Astrocyte of the hippocampus (primary cell): Measurements from ENCODE around the gene ANP32B.
"Not testable (repeated sequence)": the region's sequence is repeated elsewhere in the genome, so short reads cannot be mapped to it uniquely, and the experiment has no call there.

Experiments
- DNase-seq: peaks from one replicate; pipeline ENCODE4 v3.0.0; 2011; ENCODE audit warnings: low read depth, low spot score

The ANP32B gene

DNA sequence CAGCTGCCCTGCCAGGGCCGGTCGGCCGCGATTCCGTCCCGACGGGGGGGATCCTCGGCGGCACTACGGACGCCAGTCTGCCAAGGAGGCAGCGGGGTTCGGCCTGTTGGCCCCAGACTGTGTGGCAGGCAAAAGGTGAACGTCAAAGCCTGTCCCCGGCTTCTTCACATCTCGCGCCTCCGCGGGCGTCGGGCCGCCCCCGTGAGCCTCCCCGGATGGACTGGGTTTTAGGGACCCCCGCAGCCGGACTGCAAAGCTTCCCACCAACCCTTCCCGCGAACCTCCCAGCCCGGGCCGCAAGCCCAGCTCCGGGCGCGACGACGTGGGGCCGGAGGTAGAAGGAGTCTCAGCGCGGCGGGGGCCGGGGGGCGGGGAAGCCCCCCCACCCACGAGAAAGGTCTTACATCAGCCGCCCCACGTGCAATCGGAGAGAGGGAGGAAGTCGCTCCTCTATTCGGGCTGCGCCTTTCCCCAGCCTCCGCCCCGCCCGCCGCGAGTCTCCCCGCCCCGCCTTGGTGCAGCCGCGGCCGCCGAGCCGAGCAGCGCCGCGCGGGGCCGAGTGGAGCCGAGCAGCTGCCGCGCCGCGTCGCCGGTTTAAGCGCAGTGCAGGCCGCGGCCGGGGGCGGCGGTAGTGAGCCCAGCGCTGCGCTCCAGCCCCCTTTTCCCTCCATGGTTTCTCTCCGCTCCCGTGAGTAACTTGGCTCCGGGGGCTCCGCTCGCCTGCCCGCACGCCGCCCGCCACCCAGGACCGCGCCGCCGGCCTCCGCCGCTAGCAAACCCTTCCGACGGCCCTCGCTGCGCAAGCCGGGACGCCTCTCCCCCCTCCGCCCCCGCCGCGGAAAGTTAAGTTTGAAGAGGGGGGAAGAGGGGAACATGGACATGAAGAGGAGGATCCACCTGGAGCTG is at the start of gene ANP32B:
ANP32B (plus strand) TSS at position 659 of the 906 bp plus-strand sequence; CDS start at position 874, 215 bp downstream.
- peak; percentile 97 for DNase-seq

GRCh38 chr9:97934321-97935115 is 48.6 kb upstream of the ANP32B start:
- no peak for DNase-seq

DNA sequence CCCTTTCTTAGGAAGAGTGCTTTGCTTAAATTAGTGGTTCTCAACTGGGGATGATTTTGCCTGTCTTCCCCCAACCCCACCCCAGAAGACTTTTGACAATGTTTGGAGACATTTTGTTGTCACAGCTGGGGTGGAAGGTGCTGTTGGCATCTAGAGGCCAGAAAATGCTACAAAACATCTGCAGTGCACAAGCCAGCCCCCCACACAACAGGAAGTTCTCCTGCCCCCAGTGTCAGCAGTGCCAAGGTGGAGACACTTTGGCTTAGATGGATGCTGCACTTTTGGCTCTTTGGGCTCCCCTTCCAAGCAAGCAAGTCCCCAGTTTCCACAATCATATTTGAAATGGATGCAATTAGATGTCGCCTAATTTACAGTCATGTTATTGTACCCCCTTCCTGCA is 47.9 kb upstream of the ANP32B start:
- no peak for DNase-seq

GRCh38 chr9:97936998-97937397 is 46.1 kb upstream of the ANP32B start:
- no peak for DNase-seq

- no peak for DNase-seq
Observed at GRCh38 chr9:97938081-97938644, 45.0 kb upstream of the ANP32B start, which contains the start of gene HEMGN. Gene HEMGN, minus strand, starts transcription at chr9:97938172. Its CDS starts 36 bp downstream, at chr9:97938136.

DNA sequence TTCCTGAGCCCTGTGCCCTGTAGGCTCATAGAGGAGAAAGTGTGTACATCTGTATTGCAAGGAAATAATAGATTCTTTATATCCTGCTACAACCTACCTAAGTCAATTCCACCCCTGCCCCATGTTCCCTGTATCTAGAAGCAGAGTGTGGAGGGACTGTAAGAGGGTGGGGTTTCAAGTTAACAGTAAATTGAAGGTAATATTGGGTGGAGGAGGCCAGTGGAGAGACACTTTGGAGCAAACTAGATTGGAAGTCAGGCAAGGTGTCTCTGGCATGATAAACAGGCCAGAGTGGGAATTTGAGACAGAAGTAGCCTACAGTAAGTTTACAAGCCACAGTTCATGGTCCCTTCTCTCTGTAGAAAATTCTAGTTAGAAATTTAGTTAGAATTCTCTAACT is 42.9 kb upstream of the ANP32B start:
- DNase-seq = no peak

DNA sequence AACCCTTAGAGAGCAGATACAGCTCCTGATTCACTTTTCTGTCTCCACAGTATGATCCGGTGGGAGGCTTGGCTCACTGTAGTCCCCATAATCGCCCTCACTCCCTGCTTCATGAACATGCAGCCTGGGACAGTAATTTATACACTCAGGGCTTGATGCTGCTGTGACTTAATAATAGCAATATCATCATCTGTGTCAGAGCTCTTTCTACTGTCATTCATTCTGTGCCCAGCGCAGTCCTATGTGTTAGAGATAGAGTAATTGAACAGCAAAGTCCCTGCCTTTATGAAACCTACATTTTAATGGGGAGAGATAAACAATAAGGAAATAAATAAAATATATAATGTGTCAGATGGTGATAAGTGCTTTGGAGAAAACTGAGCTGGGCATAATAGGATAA is 42.4 kb upstream of the ANP32B start:
- DNase-seq = no peak

- no peak for DNase-seq
Observed at GRCh38 chr9:97941323-97941722, 41.8 kb upstream of the ANP32B start.

DNA sequence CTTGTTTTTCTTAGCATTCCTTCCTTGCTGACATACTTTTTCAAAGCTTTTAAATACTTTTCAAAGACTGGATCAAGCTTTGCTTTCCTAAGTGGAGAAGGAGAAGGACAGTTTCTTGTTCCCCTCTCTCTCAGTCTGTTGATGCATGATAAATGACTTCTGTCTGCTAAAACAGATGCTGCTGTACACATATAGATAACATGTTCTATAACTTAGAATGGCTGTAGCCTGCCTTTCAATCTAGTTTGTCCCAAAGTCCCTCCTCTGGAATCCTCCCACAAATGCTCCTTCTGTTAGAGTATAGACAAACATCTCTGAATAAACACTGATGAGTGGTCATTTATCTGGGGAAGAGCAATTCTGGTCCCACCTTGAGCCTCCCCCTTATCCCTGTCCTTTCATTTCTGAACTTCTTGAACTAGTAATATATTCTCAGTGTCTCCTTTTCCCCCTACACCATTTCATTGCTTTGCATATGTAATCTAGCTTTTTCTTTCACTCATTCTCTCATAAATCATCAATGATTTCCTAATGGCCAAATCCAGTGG is 39.8 kb upstream of the ANP32B start:
- no peak for DNase-seq

DNA sequence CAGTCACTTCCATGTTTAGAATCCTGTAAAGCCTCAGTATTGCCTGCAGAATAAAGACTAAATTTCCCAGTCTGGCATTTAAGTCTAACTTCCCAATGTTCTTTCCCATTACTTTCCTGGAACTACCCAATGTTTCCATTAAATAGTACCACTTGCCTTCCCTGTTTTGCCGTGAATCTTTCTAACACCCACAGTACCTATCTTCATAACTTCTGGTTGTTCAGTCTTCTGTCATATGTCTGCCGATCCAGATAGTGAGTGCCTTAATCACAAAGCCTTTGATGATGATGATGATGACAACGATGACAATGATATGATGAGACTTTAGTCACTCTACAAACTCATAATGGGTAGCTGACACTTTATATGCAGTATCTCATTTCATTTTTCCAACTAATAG is 38.5 kb upstream of the ANP32B start:
- no peak for DNase-seq

GRCh38 chr9:97945470-97945869 is 37.7 kb upstream of the ANP32B start:
- DNase-seq = not testable (repeated sequence)

- not testable (repeated sequence) for DNase-seq
Observed at GRCh38 chr9:97947094-97947493, 36.0 kb upstream of the ANP32B start.

DNA sequence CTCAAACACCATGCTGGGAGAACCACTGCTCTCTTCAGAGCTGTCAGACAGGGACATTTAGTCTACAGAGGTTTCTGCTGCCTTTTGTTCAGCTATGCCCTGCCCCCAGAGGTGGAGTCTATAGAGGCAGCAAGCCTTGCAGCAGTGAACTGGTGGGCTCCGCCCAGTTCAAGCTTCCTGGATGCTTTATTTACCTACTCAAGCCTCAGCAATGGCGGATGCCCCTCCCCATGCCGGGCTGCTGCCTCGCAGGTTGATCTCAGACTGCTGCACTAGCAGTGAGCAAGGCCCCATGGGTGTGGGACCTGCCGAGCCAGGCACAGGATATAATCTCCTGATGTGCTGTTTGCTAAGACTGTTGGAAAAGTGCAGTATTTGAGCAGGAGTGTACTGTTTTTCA is 32.3 kb upstream of the ANP32B start:
- DNase-seq = not testable (repeated sequence)

- DNase-seq = peak; percentile 33
Observed at GRCh38 chr9:97954550-97954989, 28.6 kb upstream of the ANP32B start.

GRCh38 chr9:97956331-97956730 is 26.8 kb upstream of the ANP32B start:
- DNase-seq = no peak

- DNase-seq = peak; percentile 34
Observed at GRCh38 chr9:97958812-97959511, 24.2 kb upstream of the ANP32B start.

GRCh38 chr9:97959585-97959984 is 23.6 kb upstream of the ANP32B start:
- no peak for DNase-seq

GRCh38 chr9:97960678-97961328 is 22.3 kb upstream of the ANP32B start:
- not testable (repeated sequence) for DNase-seq

GRCh38 chr9:97961361-97961760 is 21.8 kb upstream of the ANP32B start:
- no peak for DNase-seq

- no peak for DNase-seq
Observed at GRCh38 chr9:97962136-97962535, 21.0 kb upstream of the ANP32B start.

- no peak for DNase-seq
Observed at GRCh38 chr9:97962575-97962974, 20.6 kb upstream of the ANP32B start.
